MM.1S (cell line): Measurements from ENCODE around the gene AGER.

Experiments
- DNase-seq: peaks from one replicate; pipeline ENCODE4 v3.0.0-alpha.2; 2015
- H2AFZ ChIP-seq: fragments of 300-600 bp; sonication (generic); 2 replicates; pipeline ENCODE4 v1.6.0; 2016; ENCODE audit warnings: antibody characterized with exemption, low read length
- H3F3A ChIP-seq: fragments of 300-600 bp; sonication (generic); 2 replicates; pipeline ENCODE4 v1.6.1; 2016; ENCODE audit warnings: mild to moderate bottlenecking, antibody characterized with exemption, low read length, moderate library complexity, mixed read lengths; ENCODE audit not compliant: insufficient read depth
- H3K27ac ChIP-seq: fragments of 300-600 bp; sonication (generic); 2 replicates; pipeline ENCODE4 v1.5.1; 2016; ENCODE audit warnings: mild to moderate bottlenecking, low read length
- H3K27me3 ChIP-seq: fragments of 300-600 bp; sonication (generic); replicated peaks from 2 replicates; pipeline ENCODE4 v1.6.0; 2016; ENCODE audit warnings: low read length; ENCODE audit not compliant: insufficient read depth
- H3K36me3 ChIP-seq: fragments of 300-600 bp; sonication (generic); replicated peaks from 2 replicates; pipeline ENCODE4 v1.6.1; 2016; ENCODE audit warnings: mild to moderate bottlenecking, low read length, mixed read lengths; ENCODE audit not compliant: insufficient read depth
- H3K4me1 ChIP-seq: fragments of 300-600 bp; sonication (generic); 2 replicates; pipeline ENCODE4 v1.6.1; 2016; ENCODE audit warnings: low read length, mixed read lengths
- H3K4me2 ChIP-seq: fragments of 300-600 bp; sonication (generic); 2 replicates; pipeline ENCODE4 v1.6.0; 2016; ENCODE audit warnings: low read depth, low read length
- H3K4me3 ChIP-seq: fragments of 300-600 bp; sonication (generic); 2 replicates; pipeline ENCODE4 v1.5.1; 2016; ENCODE audit warnings: low read length, mixed read lengths
- H3K79me2 ChIP-seq: fragments of 300-600 bp; sonication (generic); 2 replicates; pipeline ENCODE4 v1.6.1; 2016; ENCODE audit warnings: mixed run types, low read length, mixed read lengths
- H3K9ac ChIP-seq: fragments of 300-600 bp; sonication (generic); 2 replicates; pipeline ENCODE4 v1.6.1; 2016; ENCODE audit warnings: low read length, mixed read lengths
- H3K9me2 ChIP-seq: fragments of 300-600 bp; sonication (generic); replicated peaks from 2 replicates; pipeline ENCODE4 v1.6.1; 2016; ENCODE audit warnings: mild to moderate bottlenecking, low read length, mixed read lengths; ENCODE audit not compliant: insufficient read depth
- H3K9me3 ChIP-seq: fragments of 300-600 bp; sonication (generic); replicated peaks from 2 replicates; pipeline ENCODE4 v1.6.1; 2016; ENCODE audit warnings: mild to moderate bottlenecking, low read length, mixed read lengths; ENCODE audit not compliant: insufficient read depth
- H4K20me1 ChIP-seq: fragments of 300-600 bp; sonication (generic); 2 replicates; pipeline ENCODE4 v1.6.1; 2016; ENCODE audit warnings: mild to moderate bottlenecking, low read length, moderate library complexity, mixed read lengths; ENCODE audit not compliant: insufficient read depth
- EZH2 ChIP-seq: fragments of 300-600 bp; sonication (generic); optimal IDR thresholded peaks from 2 replicates; pipeline ENCODE3; 2017; ENCODE audit warnings: low read depth, mild to moderate bottlenecking, antibody characterized with exemption, low read length, mixed read lengths
- EZH2phosphoT487 ChIP-seq: fragments of 300-600 bp; sonication (generic); IDR thresholded peaks from 2 replicates; pipeline ENCODE4 v1.6.1; 2018; ENCODE audit warnings: antibody characterized with exemption, low read length
- TF ChIP-seq, protein P1 (sequence below): fragments of 300-600 bp; sonication (generic); IDR thresholded peaks from 2 replicates; pipeline ENCODE4 v1.5.1; 2016; ENCODE audit warnings: antibody characterized with exemption, low read length, mixed read lengths

Gene AGER

DNA sequence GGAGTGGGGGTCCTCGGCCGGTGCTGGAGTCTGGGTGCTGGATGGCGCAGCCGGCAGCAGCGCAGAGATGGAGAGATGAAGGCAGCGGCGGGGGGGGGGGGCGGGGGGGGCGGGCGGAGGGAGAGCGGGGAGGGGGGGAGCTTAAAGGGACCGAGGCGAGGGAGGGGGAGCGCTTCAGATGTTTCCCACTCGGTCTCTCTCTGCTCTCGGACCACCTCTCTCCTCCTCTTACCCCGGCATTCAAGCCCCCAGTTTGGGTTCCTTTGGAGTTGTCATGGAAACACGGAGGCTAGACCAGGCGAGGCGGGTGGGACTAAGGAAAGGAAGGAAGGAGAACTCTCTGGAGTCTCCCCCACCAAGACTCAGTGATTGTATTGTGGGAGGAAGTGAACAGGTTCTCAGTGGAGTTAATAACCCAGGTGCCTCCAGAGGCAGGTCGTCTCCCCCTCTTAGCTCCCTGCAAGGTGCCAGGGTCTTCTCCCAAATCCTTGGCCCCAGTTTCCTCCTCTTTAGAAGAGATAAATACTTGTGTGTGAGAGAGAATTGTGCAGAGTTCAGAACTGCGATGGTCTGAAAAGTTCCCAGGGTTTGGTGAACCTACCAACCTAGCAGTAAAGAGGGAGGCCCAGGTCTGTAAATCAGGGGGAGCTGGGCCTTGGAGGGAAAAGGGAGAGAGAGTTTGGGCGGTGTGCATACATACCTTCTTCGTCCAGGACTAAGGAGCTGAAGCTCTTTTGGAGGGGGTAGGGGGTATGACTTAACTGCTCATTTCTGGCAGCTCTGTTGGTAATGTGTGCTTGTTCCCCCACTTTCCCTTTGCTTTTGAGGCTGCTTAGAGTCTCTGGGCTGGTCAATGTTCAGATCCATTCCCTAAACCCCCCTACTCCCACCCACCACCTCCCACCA, 31.9 kb downstream of the AGER start, which contains the start of gene PRRT1:
PRRT1 (minus strand) TSS at position 77 of the 906 bp plus-strand sequence. CDS start 112 bp downstream, outside the sequence.
- Histone ChIP-seq H3K9me3 (no peaks in the 10 kb centered on the region), H3K36me3 (no peaks in the 10 kb centered on the region), H3K9ac (no peak within 1 kb of the TSS), H3K27ac (no peak within 1 kb of the TSS), H3K4me1 (0 out of 2 replicates have a peak, but pooled peaks cover 4% of the 10 kb centered on the region), H2AFZ (no peak within 1 kb of the TSS), H3K79me2 (no peaks in the 10 kb centered on the region), H4K20me1 (no peaks in the 10 kb centered on the region), H3F3A (no peaks in the 10 kb centered on the region), H3K4me3 (no peak within 1 kb of the TSS), H3K27me3 (peaks cover 68% of the 10 kb centered on the region), H3K9me2 (no peaks in the 10 kb centered on the region), H3K4me2 (no peak within 1 kb of the TSS)
- TF ChIP-seq EZH2phosphoT487 (no peak), EZH2 (no peak)
- TF ChIP-seq, protein P1, sequence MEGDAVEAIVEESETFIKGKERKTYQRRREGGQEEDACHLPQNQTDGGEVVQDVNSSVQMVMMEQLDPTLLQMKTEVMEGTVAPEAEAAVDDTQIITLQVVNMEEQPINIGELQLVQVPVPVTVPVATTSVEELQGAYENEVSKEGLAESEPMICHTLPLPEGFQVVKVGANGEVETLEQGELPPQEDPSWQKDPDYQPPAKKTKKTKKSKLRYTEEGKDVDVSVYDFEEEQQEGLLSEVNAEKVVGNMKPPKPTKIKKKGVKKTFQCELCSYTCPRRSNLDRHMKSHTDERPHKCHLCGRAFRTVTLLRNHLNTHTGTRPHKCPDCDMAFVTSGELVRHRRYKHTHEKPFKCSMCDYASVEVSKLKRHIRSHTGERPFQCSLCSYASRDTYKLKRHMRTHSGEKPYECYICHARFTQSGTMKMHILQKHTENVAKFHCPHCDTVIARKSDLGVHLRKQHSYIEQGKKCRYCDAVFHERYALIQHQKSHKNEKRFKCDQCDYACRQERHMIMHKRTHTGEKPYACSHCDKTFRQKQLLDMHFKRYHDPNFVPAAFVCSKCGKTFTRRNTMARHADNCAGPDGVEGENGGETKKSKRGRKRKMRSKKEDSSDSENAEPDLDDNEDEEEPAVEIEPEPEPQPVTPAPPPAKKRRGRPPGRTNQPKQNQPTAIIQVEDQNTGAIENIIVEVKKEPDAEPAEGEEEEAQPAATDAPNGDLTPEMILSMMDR, result no peak
- DNase-seq, result no peak

DNA sequence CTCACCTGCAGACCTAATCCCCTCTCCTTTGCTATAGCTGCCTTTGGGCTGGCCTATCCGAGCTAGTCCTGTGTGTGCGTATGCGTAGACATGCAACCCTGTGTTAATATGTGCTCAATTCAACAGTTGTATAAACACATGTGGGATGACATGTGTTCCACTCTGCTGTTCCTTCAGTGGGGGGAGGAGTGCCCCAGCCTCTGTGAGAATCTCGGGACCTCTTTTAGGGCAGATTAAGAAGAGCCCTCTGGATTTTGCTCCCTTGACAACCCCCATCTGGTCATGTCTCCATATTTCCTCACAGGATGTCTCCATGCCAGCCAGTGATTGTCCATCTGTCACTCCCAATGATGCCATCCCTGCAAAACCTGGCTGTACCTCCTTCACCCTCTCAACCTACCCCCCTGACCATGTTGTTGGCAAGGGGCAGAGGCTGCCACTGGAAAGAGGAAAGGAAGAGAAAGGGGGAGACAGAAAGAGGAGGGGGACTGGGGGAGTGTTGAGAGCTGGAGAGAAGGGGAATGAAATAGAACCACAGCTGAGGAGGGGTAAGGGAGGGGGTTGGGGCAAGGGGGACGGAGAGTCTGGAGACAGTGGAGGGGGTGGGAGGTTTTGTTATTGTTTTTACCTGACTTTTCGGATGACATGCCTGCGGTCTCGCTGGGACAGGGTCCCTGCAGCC, 32.7 kb downstream of the AGER start:
- no peaks in the 10 kb centered on the region for H3K9me3 ChIP-seq
- 0 out of 2 replicates have a peak, but pooled peaks cover 4% of the 10 kb centered on the region for H3K4me1 ChIP-seq
- no peak overlapping the region for H2AFZ ChIP-seq
- no peak for DNase-seq
- no peak overlapping the region for H3K9ac ChIP-seq
- no peak overlapping the region for H3K4me2 ChIP-seq
- no peaks in the 10 kb centered on the region for H4K20me1 ChIP-seq
- H3K4me3 ChIP-seq, result no peak overlapping the region
- peaks cover 76% of the 10 kb centered on the region for H3K27me3 ChIP-seq
- H3K79me2 ChIP-seq, result no peaks in the 10 kb centered on the region
- no peaks in the 10 kb centered on the region for H3K9me2 ChIP-seq
- H3K27ac ChIP-seq, result no peak overlapping the region
- no peak for TF ChIP-seq EZH2
- TF ChIP-seq EZH2phosphoT487, result no peak
- TF ChIP-seq, protein P1, result no peak
- no peaks in the 10 kb centered on the region for H3F3A ChIP-seq
- H3K36me3 ChIP-seq, result no peaks in the 10 kb centered on the region

DNA sequence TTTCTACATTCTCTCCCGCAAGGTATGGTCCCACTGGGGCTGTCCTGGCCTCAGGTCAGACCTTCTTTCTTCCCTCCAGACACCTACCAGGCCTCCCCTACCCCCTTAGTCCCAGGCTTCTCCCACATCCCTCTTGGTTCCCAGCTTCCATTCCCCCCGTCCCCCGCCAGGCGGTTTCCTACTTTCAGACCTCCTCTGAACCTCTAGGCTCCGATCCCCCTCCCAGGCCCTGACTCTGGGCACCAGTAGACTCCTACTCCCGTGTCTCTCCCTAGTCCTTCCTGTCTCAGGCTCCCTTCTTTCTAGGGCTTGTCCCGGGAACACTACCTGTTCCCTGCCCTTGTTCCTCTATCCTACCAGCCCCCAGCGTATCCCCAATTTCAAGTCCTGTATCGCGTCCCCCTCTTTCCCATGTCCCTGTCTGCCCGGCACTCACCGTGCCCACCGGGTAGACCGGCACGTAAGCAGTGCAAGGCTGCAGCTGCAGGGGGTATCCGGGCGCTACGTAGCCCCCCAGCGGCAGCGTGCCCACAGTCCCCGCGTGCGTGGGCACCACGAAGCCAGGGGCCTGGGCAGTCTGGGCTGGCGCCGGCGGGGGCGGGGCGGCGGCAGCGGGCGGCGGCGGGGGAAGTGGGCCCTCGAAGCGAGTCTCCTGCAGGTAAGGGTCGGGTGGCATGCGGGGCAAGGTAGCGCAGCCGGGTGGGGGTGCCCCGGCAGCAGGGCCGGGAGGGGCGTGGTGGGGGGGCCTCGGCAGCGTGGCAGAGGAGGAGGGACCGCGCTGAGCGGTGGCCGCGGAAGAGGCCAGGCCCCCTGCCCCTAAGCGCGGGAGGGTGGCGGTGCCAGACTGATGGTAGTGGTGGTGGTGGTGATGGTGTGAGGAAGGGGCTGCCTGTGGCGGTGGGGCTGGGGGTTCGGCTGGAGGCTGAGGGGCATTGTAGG, 33.9 kb downstream of the AGER start:
- Histone ChIP-seq H2AFZ (no peak overlapping the region), H3F3A (no peaks in the 10 kb centered on the region), H3K79me2 (no peaks in the 10 kb centered on the region), H3K4me2 (no peak overlapping the region), H3K9ac (no peak overlapping the region), H3K4me3 (no peak overlapping the region), H3K4me1 (0 out of 2 replicates have a peak, but pooled peaks cover 3% of the 10 kb centered on the region), H3K27me3 (peaks cover 86% of the 10 kb centered on the region), H4K20me1 (no peaks in the 10 kb centered on the region), H3K9me3 (no peaks in the 10 kb centered on the region), H3K27ac (no peak overlapping the region), H3K9me2 (no peaks in the 10 kb centered on the region), H3K36me3 (no peaks in the 10 kb centered on the region)
- TF ChIP-seq, protein P1, result no peak
- TF ChIP-seq EZH2 (no peak), EZH2phosphoT487 (no peak)
- DNase-seq, result no peak
